K562 (cell line): Measurements from ENCODE around the gene VAT1L. TPM values are rescaled to one million over a fixed set of nuclear protein-coding genes. Genes with fewer than 3 reads are reported as not detected.

Source experiments
- ATAC-seq: fragments of 200-7000 bp; cut with Tn5 transposase; 3 replicates; pipeline ENCODE4 v1.9.1; 2020; ENCODE audit warnings: moderate library complexity
- BruUV-seq: library from RNA; stranded (reverse); fragments of 400-500 nt; replicated peaks from 2 replicates; lab custom pipeline; 2021; lab: Mats Ljungman, UMichigan
- CTCF ChIA-PET: fragments of 300-600 bp; formaldehyde crosslinking; extraction: SDS; loops from one replicate; lab custom pipeline; 2021; ENCODE audit warnings: low intra/inter-chr PET ratio; lab: Yijun Ruan, JAX
- POLR2A ChIA-PET: fragments of 300-600, 350-650 bp; sonication (Branson Sonifier 250); formaldehyde crosslinking; extraction: SDS; loops from one replicate; lab custom pipeline; 2021; ENCODE audit warnings: antibody characterized with exemption, inconsistent platforms; lab: Yijun Ruan, JAX
- DNase-seq, 4 experiments: peaks; one replicate each; pipeline versions ENCODE4 v3.0.0 to v3.0.0-alpha.2; 2011 to 2018; ENCODE audit warnings: low spot score in 3 of 4, mixed read lengths in 3 of 4; ENCODE audit errors: extremely low read depth in 1 of 4
- FAIRE-seq: peaks from 2 replicates; lab custom pipeline; 2011; peaks lifted over from hg19 to GRCh38; lab: Jason Lieb, UNC
- H2AFZ ChIP-seq: 2 replicates; pipeline ENCODE4 v1.6.0; 2011; ENCODE audit warnings: low read depth, low read length, control low read depth, inconsistent platforms
- H3K27ac ChIP-seq: fragments of 200-600 bp; 3 replicates; pipeline ENCODE4 v1.8.0; 2011; ENCODE audit warnings: low read depth, mild to moderate bottlenecking, control low read depth, inconsistent platforms, low read length, moderate library complexity, mixed read lengths; ENCODE audit errors: extremely low read depth
- H3K27me3 ChIP-seq, 2 experiments: fragments of 300-600 bp in 1 of 2; 2 replicates in 1 of 2; 3 replicates in 1 of 2; pipeline versions ENCODE4 v1.6.0 to v1.8.0; 2011; ENCODE audit warnings: inconsistent platforms in 2 of 2, low read length in 2 of 2, mild to moderate bottlenecking in 1 of 2, mixed read lengths in 1 of 2, moderate library complexity in 1 of 2; ENCODE audit not compliant: control insufficient read depth in 2 of 2, insufficient read depth in 2 of 2
- H3K36me3 ChIP-seq: fragments of 300-600 bp; 3 replicates; pipeline ENCODE4 v1.8.0; 2011; ENCODE audit warnings: mild to moderate bottlenecking, low read length, inconsistent platforms; ENCODE audit not compliant: control insufficient read depth, insufficient read depth
- H3K4me1 ChIP-seq, 2 experiments: fragments of 200-600 bp in 1 of 2; replicated peaks in 1 of 2; 2 replicates in 1 of 2; 3 replicates in 1 of 2; pipeline versions ENCODE4 v1.5.1 to v1.8.0; 2011; ENCODE audit warnings: inconsistent platforms in 2 of 2, low read length in 2 of 2, mild to moderate bottlenecking in 1 of 2, mixed read lengths in 1 of 2, moderate library complexity in 1 of 2; ENCODE audit not compliant: control insufficient read depth in 2 of 2, insufficient read depth in 2 of 2
- H3K4me2 ChIP-seq: 2 replicates; pipeline ENCODE4 v1.6.1; 2011; ENCODE audit warnings: low read length, control low read depth, inconsistent platforms, mixed read lengths; ENCODE audit not compliant: insufficient read depth
- H3K4me3 ChIP-seq: fragments of 200-600 bp; sonication (generic), shearing (Covaris generic); 2 replicates; pipeline ENCODE4 v1.5.1; 2016; ENCODE audit warnings: control low read depth, inconsistent platforms
- H3K79me2 ChIP-seq: fragments of 200-600 bp; 3 replicates; pipeline ENCODE4 v1.8.0; 2011; ENCODE audit warnings: low read length, inconsistent platforms; ENCODE audit not compliant: control insufficient read depth, insufficient read depth
- H3K9ac ChIP-seq, 2 experiments: 2 replicates each; pipeline versions ENCODE4 v1.6.0 to v1.6.1; 2011; ENCODE audit warnings: low read depth in 2 of 2, low read length in 2 of 2, control low read depth in 1 of 2, inconsistent platforms in 1 of 2, mild to moderate bottlenecking in 1 of 2, mixed read lengths in 1 of 2; ENCODE audit not compliant: insufficient read depth in 1 of 2
- H3K9me1 ChIP-seq: one replicate; pipeline ENCODE4 v1.6.0; 2011; ENCODE audit warnings: inconsistent platforms, mild to moderate bottlenecking, low read length, moderate library complexity; ENCODE audit not compliant: control insufficient read depth, insufficient read depth
- H3K9me3 ChIP-seq: replicated peaks from 2 replicates; pipeline ENCODE4 v1.5.1; 2011; ENCODE audit warnings: low read depth, low read length, inconsistent platforms; ENCODE audit not compliant: control insufficient read depth, insufficient read depth
- H4K20me1 ChIP-seq: replicated peaks from 2 replicates; pipeline ENCODE4 v1.6.1; 2011; ENCODE audit warnings: low read length, inconsistent platforms, mixed read lengths; ENCODE audit not compliant: control insufficient read depth, insufficient read depth
- CBFA2T2 ChIP-seq: fragments of 450-650 bp; conservative IDR thresholded peaks from 2 replicates; pipeline ENCODE4 v1.6.1; 2017; ENCODE audit warnings: mild to moderate bottlenecking
- POLR2A ChIP-seq: fragments of 450-650 bp; conservative IDR thresholded peaks from 2 replicates; pipeline ENCODE4 v1.6.1; 2016
- SAFB ChIP-seq: fragments of 200-400 bp; formaldehyde crosslinking; IDR thresholded peaks from 2 replicates; pipeline ENCODE4 v1.6.1; 2017; ENCODE audit warnings: low read depth, low read length, borderline replicate concordance
- ZBTB7A ChIP-seq: IDR thresholded peaks from 2 replicates; pipeline ENCODE4 v1.6.1; 2011; ENCODE audit warnings: low read depth, mild to moderate bottlenecking, low read length, moderate library complexity, borderline replicate concordance; ENCODE audit not compliant: control insufficient read depth
- ZNF644 ChIP-seq: fragments of 200-800 bp; sonication (Bioruptor generic); IDR thresholded peaks from 2 replicates; pipeline ENCODE4 v1.6.1; 2016; ENCODE audit warnings: low read depth, missing genetic modification characterization, missing compliant biosample characterization
- WGBS: fragments of 100-300 bp; shearing (Covaris generic); methylation state at CpG from one replicate; pipeline ENCODE4 v1.1.6; 2016; ENCODE audit warnings: low coverage, mixed read lengths; ENCODE audit not compliant: insufficient coverage; ENCODE audit errors: missing lambda C conversion rate; 5-methylcytosine and 5-hydroxymethylcytosine counted together
- in situ Hi-C: fragments of 300-500 bp; cut with MboI; formaldehyde crosslinking; loops from 4 replicates; pipeline ENCODE4 v1.15.0; 2018; ENCODE audit warnings: inconsistent platforms, mixed read lengths
- intact Hi-C: fragments of 100-400 bp; cut with micrococcal nuclease; formaldehyde crosslinking; loops from 2 replicates; pipeline ENCODE4 v1.14.2; 2022
- polyA plus RNA-seq, 8 experiments: library from polyadenylated mRNA; depleted of rRNA in 4 of 8; stranded (reverse) in 5 of 8; unstranded in 3 of 8; fragments of >200 nt; fragmentation: Nextera tagmentation in 2 of 8; fragmentation: Illumina TruSeq in 1 of 8; extraction: Ambion mirVana in 2 of 8; extraction: Trizol in 1 of 8; gene quantifications; 2 replicates each; pipeline versions ENCODE4 v1.2.1 to v1.2.3, GENCODE V29; 2011 to 2014; ENCODE audit warnings: inconsistent platforms in 1 of 8, missing spikeins in 1 of 8
- total RNA-seq, 7 experiments: library from RNA; depleted of rRNA in 6 of 7; stranded (reverse); fragments of >200 nt in 6 of 7; fragmentation: Illumina TruSeq in 2 of 7; extraction: Trizol in 2 of 7; gene quantifications; 2 replicates each; pipeline versions ENCODE4 v1.2.1 to v1.2.3, GENCODE V29; 2011 to 2021; ENCODE audit warnings: low replicate concordance in 1 of 7
- TF ChIP-seq, protein P1 (sequence below), 2 experiments: fragments of 450-650 bp; formaldehyde crosslinking in 1 of 2; IDR thresholded peaks; 2 replicates each; pipeline versions ENCODE4 v1.4.0 to v1.6.1; 2014 to 2020; ENCODE audit warnings: mild to moderate bottlenecking in 2 of 2, borderline replicate concordance in 1 of 2, low read depth in 1 of 2

The VAT1L gene
- total and polyA plus RNA-seq, 9 of the 15 experiments (the other 6 are each of a cell fraction or from before 2014, with no cell fraction given) = 0.01 TPM; not detected in 8

DNA sequence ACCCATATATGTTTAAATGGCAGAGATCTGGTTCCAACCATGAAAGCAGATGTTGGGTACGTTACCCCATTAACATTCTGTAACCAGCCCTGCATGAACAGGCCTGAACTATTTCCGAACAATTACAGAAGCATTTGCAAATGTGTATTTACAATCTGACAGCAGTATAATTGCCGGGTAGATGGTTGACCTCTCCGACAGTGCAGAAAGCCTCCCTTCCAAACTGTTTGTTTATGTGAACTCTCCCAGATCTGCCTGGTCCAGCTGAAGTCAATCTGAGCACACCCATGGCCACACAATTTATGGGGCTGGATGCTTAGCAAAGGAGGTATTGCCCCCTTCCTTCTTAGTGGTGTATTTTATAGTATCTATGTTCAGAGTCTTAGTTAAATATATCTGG, 44.2 kb upstream of the VAT1L start (continued):
- TF ChIP-seq, protein P1, sequence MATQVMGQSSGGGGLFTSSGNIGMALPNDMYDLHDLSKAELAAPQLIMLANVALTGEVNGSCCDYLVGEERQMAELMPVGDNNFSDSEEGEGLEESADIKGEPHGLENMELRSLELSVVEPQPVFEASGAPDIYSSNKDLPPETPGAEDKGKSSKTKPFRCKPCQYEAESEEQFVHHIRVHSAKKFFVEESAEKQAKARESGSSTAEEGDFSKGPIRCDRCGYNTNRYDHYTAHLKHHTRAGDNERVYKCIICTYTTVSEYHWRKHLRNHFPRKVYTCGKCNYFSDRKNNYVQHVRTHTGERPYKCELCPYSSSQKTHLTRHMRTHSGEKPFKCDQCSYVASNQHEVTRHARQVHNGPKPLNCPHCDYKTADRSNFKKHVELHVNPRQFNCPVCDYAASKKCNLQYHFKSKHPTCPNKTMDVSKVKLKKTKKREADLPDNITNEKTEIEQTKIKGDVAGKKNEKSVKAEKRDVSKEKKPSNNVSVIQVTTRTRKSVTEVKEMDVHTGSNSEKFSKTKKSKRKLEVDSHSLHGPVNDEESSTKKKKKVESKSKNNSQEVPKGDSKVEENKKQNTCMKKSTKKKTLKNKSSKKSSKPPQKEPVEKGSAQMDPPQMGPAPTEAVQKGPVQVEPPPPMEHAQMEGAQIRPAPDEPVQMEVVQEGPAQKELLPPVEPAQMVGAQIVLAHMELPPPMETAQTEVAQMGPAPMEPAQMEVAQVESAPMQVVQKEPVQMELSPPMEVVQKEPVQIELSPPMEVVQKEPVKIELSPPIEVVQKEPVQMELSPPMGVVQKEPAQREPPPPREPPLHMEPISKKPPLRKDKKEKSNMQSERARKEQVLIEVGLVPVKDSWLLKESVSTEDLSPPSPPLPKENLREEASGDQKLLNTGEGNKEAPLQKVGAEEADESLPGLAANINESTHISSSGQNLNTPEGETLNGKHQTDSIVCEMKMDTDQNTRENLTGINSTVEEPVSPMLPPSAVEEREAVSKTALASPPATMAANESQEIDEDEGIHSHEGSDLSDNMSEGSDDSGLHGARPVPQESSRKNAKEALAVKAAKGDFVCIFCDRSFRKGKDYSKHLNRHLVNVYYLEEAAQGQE (IDR thresholded peaks at IDR 0.05; ENCODE audit: borderline replicate concordance) = no peak
- TF ChIP-seq, protein P1 (CRISPR knock-in tag; IDR thresholded peaks at IDR 0.05; ENCODE audit: low read depth) = no peak

DNA sequence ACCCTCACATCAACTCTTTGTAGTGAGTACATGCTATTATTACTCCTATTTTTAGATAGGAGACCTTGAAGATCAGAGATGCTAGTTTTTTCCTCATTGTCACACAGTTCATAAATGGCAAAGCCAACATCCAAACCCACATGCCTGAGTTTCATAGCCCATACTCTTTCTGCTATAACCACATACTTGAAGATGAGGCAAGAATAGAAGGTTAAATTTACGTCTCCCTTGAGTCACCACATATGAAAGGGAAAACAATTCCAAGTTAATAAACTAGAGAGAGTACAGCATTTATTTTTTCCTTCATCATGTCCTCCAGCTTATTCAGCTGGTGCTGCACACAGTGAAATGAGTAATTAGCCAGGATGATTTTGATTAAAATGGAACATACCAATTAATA, 42.4 kb upstream of the VAT1L start:
- H4K20me1 ChIP-seq = no peaks in the 10 kb centered on the region
- peaks cover 3 to 11% of the 10 kb centered on the region in 2 experiments; a peak in 2 of 5 replicates for H3K27me3 ChIP-seq
- H3K4me2 ChIP-seq = no peak overlapping the region
- BruUV-seq = no TSS peak
- TF ChIP-seq POLR2A (no peak), ZBTB7A (no peak), CBFA2T2 (no peak), ZNF644 (tag) (no peak), SAFB (no peak)
- no peaks in the 10 kb centered on the region for H3K9me1 ChIP-seq
- no peak overlapping the region for H3K27ac ChIP-seq
- DNase-seq = no peak
- H3K36me3 ChIP-seq = no peaks in the 10 kb centered on the region
- FAIRE-seq = no peak
- H3K4me1 ChIP-seq = no peaks in the 10 kb centered on the region
- no peak overlapping the region for H2AFZ ChIP-seq
- no peaks in the 10 kb centered on the region for H3K9me3 ChIP-seq
- H3K79me2 ChIP-seq = no peaks in the 10 kb centered on the region
- POLR2A ChIA-PET = no interaction called here
- ATAC-seq = no peak
- in situ Hi-C loops = no loop called here
- CTCF ChIA-PET = no interaction called here
- H3K4me3 ChIP-seq = no peak overlapping the region
- 0% methylated on average over 1 of the region's 1 CpG for WGBS
- intact Hi-C loops = no loop called here
- no peak overlapping the region for H3K9ac ChIP-seq
